ENCODE results near the gene COL25A1.
"Not testable (repeated sequence)": the region's sequence is repeated elsewhere in the genome, so short reads cannot be mapped to it uniquely, and the experiment has no call there.

Gene COL25A1

GRCh38 chr4:108950158-108950915 is 352.1 kb downstream of the COL25A1 start:
- no peak for DNase-seq (ENCODE audit: low spot score)

GRCh38 chr4:108947526-108947925 is 354.9 kb downstream of the COL25A1 start:
- no peak for DNase-seq (ENCODE audit: low spot score)

- no peak for DNase-seq (ENCODE audit: low spot score)
Measured at GRCh38 chr4:108946237-108946636, 356.2 kb downstream of the COL25A1 start.

GRCh38 chr4:108943976-108944591 is 358.4 kb downstream of the COL25A1 start:
- DNase-seq (ENCODE audit: low spot score) = no peak

- no peak for DNase-seq (ENCODE audit: low spot score)
Measured at GRCh38 chr4:108943371-108943770, 359.1 kb downstream of the COL25A1 start.

- no peak for DNase-seq (ENCODE audit: low spot score)
Measured at GRCh38 chr4:108941904-108942430, 360.5 kb downstream of the COL25A1 start.

- DNase-seq (ENCODE audit: low spot score) = no peak
Measured at GRCh38 chr4:108940634-108941033, 361.8 kb downstream of the COL25A1 start.

- DNase-seq (ENCODE audit: low spot score) = no peak
Measured at GRCh38 chr4:108940149-108940548, 362.3 kb downstream of the COL25A1 start.

GRCh38 chr4:108937066-108937465 is 365.4 kb downstream of the COL25A1 start:
- no peak for DNase-seq (ENCODE audit: low spot score)

- DNase-seq (ENCODE audit: low spot score) = not testable (repeated sequence)
Measured at GRCh38 chr4:108933925-108934324, 368.5 kb downstream of the COL25A1 start.

- DNase-seq (ENCODE audit: low spot score) = no peak
Measured at GRCh38 chr4:108933046-108933445, 369.4 kb downstream of the COL25A1 start.

GRCh38 chr4:108931926-108932325 is 370.5 kb downstream of the COL25A1 start:
- no peak for DNase-seq (ENCODE audit: low spot score)

- no peak for DNase-seq (ENCODE audit: low spot score)
Measured at GRCh38 chr4:108930186-108930585, 372.3 kb downstream of the COL25A1 start.

GRCh38 chr4:108926781-108927180 is 375.7 kb downstream of the COL25A1 start:
- DNase-seq (ENCODE audit: low spot score) = no peak

- no peak for DNase-seq (ENCODE audit: low spot score)
Measured at GRCh38 chr4:108926061-108926460, 376.4 kb downstream of the COL25A1 start.

- DNase-seq (ENCODE audit: low spot score) = no peak
Measured at GRCh38 chr4:108922191-108922590, 380.3 kb downstream of the COL25A1 start.

GRCh38 chr4:108920395-108921087 is 381.9 kb downstream of the COL25A1 start:
- DNase-seq (ENCODE audit: low spot score) = no peak

- no peak for DNase-seq (ENCODE audit: low spot score)
Measured at GRCh38 chr4:108919226-108919893, 383.1 kb downstream of the COL25A1 start.

GRCh38 chr4:108917255-108917654 is 385.2 kb downstream of the COL25A1 start:
- no peak for DNase-seq (ENCODE audit: low spot score)

GRCh38 chr4:108916638-108917037 is 385.8 kb downstream of the COL25A1 start:
- DNase-seq (ENCODE audit: low spot score) = no peak

GRCh38 chr4:108906866-108907367 is 395.5 kb downstream of the COL25A1 start:
- no peak for DNase-seq (ENCODE audit: low spot score)

- no peak for DNase-seq (ENCODE audit: low spot score)
Measured at GRCh38 chr4:108906006-108906405, 396.5 kb downstream of the COL25A1 start.
